Measurements from ENCODE around the gene RPTOR.

Gene RPTOR

GRCh38 chr17:80941743-80942422 is 397.2 kb downstream of the RPTOR start:
- DNase-seq, result no peak

DNA sequence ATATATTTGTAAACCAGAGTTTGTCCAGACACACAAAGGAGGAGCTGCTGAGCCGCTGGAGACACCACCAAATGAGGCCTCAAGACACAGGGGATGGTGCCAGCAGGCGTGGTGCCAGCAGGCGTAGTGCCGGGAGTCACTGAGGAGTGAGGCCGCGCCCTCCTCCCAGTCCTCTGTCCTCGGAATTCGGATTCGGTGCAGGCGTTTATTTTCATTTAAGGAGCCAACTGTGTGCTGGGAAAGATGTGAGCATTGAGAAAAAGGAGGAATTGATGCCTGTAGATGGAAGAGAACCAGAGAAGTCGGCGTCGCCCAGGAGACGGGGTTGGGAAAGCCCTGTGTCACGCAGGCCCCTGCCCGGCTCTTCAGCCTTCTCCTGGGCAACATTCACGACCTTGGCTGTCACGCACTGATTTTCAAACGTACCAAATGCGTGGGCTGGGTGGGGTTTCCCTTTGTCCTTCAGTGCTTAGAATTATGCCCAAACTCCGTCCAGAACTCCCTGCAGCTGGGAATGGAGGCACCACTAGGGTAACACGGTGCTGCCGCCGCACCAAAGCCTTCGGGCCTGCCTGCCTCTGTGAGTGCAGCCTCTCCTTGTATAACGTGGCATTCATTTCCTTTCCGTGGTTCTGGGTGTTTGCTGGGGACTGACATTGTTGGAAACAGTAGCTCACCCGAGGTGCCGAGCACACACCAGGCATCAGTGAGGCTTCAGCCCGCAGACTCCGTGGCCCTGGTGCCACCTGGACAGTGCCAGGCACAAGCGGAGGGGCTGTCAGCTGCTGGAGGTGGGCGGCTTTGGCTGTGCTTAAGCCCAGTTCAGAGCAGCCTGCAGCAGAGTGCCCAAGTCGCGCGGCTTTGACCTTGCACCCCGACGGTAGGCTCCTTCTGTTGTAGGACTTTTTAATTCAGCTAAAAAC is 398.0 kb downstream of the RPTOR start:
- DNase-seq, result no peak

DNA sequence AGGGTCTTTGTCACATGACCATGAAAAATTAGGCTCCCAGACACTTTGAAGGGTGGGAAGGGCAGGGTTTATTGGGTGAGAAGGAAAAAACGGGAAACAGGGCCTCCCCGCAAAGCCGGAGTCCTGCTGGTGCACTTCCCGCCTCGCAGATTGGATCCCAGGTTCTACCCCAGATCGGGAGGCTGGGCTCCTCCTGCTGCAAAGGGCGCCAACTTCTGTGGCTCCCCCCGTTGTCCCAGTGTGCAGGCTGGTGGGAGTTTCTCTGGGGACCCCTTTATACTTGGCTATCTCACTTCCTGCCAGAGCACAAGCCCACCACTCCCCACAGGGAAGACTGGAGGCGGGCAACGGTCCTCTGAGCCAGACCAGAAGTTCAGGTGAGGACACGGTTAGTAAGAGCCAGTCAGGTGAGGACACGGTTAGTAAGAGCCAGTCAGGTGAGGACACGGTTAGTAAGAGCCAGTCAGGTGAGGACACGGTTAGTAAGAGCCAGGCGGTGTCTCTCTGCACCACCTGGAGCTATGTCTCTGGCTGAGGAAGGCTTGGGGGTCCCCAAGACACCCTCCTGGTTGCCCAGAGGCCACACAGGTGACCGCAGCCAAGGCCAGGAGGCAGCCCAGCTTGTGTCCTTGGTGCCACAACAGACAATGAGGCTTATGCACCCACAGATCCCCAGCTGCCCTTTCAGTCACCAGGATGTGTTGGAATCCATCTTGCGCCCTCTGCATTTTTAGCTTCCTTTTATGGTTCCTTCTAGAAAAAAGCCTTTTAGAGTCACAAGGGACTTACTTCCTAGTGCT is 398.9 kb downstream of the RPTOR start:
- no peak for DNase-seq

- no peak for DNase-seq
Measured at GRCh38 chr17:80944326-80944725, 399.7 kb downstream of the RPTOR start.

GRCh38 chr17:80945736-80946135 is 401.1 kb downstream of the RPTOR start:
- no peak for DNase-seq

- no peak for DNase-seq
Measured at GRCh38 chr17:80946449-80946848, 401.8 kb downstream of the RPTOR start.

DNA sequence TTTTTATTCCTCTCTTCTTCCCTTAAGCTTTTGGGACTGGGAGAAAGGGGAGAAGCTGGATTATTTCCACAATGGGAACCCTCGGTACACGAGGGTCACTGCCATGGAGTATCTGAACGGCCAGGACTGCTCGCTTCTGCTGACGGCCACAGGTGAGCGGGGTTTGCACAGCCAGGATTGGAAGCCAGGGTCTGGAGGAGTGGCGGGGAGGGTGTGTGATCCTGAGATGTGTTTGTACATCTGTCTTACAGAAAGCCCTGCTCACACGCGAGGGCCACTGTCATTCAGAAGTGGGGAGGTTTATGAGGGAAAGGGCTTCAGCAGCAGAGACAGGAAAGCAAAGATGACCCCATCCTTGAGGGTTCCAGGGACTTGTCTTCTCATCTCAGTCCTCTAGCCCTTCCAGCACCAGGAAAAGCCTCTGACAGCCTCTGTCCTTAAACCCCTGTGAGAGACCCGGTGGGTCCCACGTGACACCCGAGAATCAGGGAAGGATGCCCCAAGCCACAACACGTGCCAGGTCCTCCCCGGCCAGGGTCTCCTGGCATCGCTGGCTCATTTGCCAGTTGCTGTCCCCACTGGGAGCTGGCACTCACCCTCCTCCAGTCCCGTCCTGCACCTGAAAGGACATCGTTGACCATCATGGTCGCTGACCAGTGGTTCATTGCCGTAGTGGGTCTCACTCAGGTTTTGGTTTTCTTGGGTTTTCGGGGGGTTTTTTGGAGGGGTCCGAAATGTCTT is 402.7 kb downstream of the RPTOR start:
- DNase-seq, result no peak

GRCh38 chr17:80948019-80948975 is 403.7 kb downstream of the RPTOR start:
- no peak for DNase-seq

DNA sequence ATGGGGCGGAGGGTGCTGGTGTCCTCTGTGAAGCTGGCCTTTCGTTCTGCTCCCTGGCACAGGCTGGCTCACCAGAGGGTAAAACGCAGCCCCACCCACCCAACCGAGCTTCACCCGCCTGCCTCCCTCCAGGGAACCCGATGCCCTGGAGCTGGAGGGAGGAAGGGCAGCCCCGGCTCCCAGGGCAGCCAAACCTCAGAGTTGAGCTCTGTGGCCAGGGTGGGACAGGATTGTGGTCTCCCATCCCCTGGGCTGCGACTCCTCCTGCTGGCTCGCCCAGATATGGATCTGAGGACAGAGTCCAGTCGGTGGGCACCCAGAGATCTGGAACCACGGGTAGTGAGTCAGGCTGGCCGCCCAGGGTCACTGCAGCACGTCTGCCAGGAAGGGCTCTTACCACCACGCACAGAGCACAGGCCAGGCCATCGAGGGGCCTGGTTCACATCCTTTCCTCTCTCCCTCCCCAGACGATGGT is 404.4 kb downstream of the RPTOR start:
- no peak for DNase-seq

- DNase-seq, result no peak
Measured at GRCh38 chr17:80949451-80950421, 405.1 kb downstream of the RPTOR start.

DNA sequence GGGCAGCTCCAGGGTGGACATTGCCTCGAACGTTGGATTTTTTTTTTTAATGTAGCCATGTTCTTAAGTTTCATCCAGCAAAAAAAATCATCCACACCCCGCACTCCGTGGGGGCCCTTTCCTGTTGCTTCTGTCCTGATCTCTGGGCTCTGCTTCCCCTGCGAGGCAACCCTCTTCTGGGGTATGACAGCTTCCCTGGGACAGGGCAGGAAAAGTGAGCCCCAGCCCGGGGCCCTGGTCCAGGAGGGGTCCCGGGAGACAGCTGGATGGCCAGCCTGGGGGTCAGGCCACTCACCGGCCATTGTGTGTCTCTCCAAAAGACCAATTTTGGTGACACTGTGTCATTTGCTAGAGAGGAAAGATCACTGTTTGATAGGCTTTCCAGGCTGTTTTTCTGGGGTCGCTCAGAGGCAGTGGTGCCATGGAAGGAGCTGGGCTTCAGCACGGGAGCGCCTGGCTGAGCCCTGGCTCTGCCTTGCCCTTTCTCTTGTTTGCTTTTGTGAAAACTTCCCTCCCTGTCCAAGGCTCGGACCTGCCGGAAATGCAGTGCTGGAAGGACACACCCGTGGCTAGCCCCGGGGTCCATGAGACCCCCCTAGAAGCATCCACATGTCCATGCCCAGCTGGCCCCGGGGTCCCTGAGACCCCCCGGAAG is 406.0 kb downstream of the RPTOR start:
- DNase-seq, result no peak

- no peak for DNase-seq
Measured at GRCh38 chr17:80951121-80952090, 406.8 kb downstream of the RPTOR start.

- DNase-seq, result no peak
Measured at GRCh38 chr17:80952291-80952690, 407.7 kb downstream of the RPTOR start.

GRCh38 chr17:80953471-80954315 is 409.1 kb downstream of the RPTOR start:
- no peak for DNase-seq

DNA sequence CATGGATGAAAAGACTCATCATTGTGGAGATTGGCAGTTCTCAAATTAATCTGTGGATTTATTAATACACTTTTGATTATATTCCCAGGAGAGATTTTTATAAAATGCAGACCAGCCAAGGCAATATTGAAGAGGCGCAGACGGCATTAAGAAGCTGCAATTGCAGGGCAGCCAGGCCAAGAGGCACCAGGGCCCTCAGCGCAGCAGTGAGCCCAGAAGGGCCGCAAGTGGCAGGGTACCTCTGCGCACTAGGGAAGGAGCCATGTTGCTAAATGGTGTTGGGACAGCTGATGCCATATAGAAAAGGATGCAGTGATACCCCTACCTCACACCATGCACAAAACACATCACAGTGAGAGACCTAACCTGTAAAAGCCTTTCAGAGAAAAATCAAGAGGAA is 410.4 kb downstream of the RPTOR start:
- no peak for DNase-seq

- DNase-seq, result no peak
Measured at GRCh38 chr17:80955671-80956280, 411.1 kb downstream of the RPTOR start.

Measured in stimulated activated CD4-positive, alpha-beta T cell treated with anti-CD3 and anti-CD28 coated beads, Interleukin-4, amount 100 ng/mL, for 4 hours (primary cell).